Tibial nerve (tissue), 4 donors: ENCODE data around the gene ANKRD53. TPM values are rescaled to one million over a fixed set of nuclear protein-coding genes. Genes with fewer than 3 reads are reported as not detected.

Experiments
- DNase-seq, 2 donors: peaks; one replicate each; pipeline ENCODE4 v3.0.0-alpha.2; 2019; ENCODE audit warnings: low spot score in 2 of 2
- H3K27ac ChIP-seq, 4 donors: fragments of 200-600 bp; sonication (generic) in 3 of 4; one replicate each; pipeline ENCODE4 v1.5.1; 2017 to 2019; ENCODE audit warnings: mild to moderate bottlenecking in 1 of 4
- H3K27me3 ChIP-seq, 2 donors: fragments of 200-600 bp; sonication (generic) in 1 of 2; one replicate each; pipeline versions ENCODE4 v1.5.1 to v1.6.0; 2017 to 2019
- H3K36me3 ChIP-seq, 3 donors: fragments of 200-600 bp; sonication (generic); one replicate each; pipeline ENCODE4 v1.5.1; 2018 to 2019
- H3K4me1 ChIP-seq, 4 donors: fragments of 200-600 bp; sonication (generic) in 3 of 4; one replicate each; pipeline ENCODE4 v1.5.1; 2017 to 2019
- H3K4me3 ChIP-seq, 4 donors: fragments of 200-600 bp; sonication (generic) in 3 of 4; one replicate each; pipeline ENCODE4 v1.5.1; 2017 to 2019; ENCODE audit warnings: mild to moderate bottlenecking in 1 of 4, moderate library complexity in 1 of 4
- H3K9me3 ChIP-seq, 4 donors: fragments of 200-600 bp; sonication (generic) in 3 of 4; one replicate each; pipeline ENCODE4 v1.5.1; 2017 to 2019
- EP300 ChIP-seq, 2 donors: sonication (generic); formaldehyde crosslinking; IDR thresholded peaks; one replicate each; pipeline ENCODE4 v1.6.1; 2017; ENCODE audit warnings: antibody characterized with exemption in 2 of 2, mild to moderate bottlenecking in 1 of 2
- POLR2A ChIP-seq, 2 donors: fragments of 450-650 bp; IDR thresholded peaks; one replicate each; pipeline ENCODE4 v1.6.1; 2017; ENCODE audit warnings: antibody characterized with exemption in 2 of 2, mild to moderate bottlenecking in 2 of 2, moderate library complexity in 2 of 2
- WGBS, 2 donors: methylation state at CpG; one replicate each; pipeline ENCODE4 v1.1.5; 2018; 5-methylcytosine and 5-hydroxymethylcytosine counted together
- total RNA-seq, 4 donors: library from RNA; depleted of rRNA; stranded (reverse); fragments of >200 nt; gene quantifications; one replicate each; pipeline ENCODE4 v1.1.0, GENCODE V29; 2016
- TF ChIP-seq, protein P1 (sequence below), 5 experiments: fragments of 200-600 bp in 3 of 5; fragments of 450-650 bp in 2 of 5; sonication (generic) in 3 of 5; IDR thresholded peaks; one replicate each; pipeline ENCODE4 v1.5.1; 2016 to 2019; ENCODE audit warnings: antibody characterized with exemption in 5 of 5, mild to moderate bottlenecking in 3 of 5, moderate library complexity in 2 of 5

ANKRD53 gene
- total RNA-seq, 4 donors from 2014 or later, result 1.3 to 9.0 (median 2.7) TPM

DNA sequence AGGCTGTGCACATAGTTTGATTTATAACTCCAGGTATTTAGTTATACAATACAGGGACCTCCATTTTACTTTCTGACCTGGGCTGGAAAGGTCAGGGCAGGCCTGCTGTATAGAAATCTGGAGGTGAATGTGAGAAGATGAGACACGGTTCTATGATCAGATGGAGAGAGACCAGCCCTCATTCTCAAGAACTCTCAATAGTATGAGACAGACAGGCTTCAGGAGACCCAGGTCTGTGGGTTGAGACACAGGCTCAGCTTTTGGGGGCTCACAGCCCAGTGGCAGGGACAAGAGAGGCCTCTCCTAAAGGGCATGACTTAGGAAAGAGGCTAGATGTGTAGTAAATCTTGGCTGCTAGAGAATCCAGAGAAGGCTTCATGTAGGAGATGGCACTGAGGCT is 43.4 kb upstream of the ANKRD53 start:
- no peak for DNase-seq
- H3K9me3 ChIP-seq, result no peaks in the 10 kb centered on the region
- 67 to 85% methylated on average over 1 of the region's 1 CpG for WGBS, 2 donors
- H3K27me3 ChIP-seq, result peaks cover 0 to 23% of the 10 kb centered on the region in 2 donors
- H3K4me3 ChIP-seq, result no peak overlapping the region
- no peak overlapping the region for H3K27ac ChIP-seq
- no peaks in the 10 kb centered on the region for H3K36me3 ChIP-seq
- H3K4me1 ChIP-seq, result no peaks in the 10 kb centered on the region
- no peak for TF ChIP-seq EP300 (IDR thresholded peaks at IDR 0.05)
- no peak for TF ChIP-seq POLR2A (IDR thresholded peaks at IDR 0.05)
- TF ChIP-seq, protein P1, sequence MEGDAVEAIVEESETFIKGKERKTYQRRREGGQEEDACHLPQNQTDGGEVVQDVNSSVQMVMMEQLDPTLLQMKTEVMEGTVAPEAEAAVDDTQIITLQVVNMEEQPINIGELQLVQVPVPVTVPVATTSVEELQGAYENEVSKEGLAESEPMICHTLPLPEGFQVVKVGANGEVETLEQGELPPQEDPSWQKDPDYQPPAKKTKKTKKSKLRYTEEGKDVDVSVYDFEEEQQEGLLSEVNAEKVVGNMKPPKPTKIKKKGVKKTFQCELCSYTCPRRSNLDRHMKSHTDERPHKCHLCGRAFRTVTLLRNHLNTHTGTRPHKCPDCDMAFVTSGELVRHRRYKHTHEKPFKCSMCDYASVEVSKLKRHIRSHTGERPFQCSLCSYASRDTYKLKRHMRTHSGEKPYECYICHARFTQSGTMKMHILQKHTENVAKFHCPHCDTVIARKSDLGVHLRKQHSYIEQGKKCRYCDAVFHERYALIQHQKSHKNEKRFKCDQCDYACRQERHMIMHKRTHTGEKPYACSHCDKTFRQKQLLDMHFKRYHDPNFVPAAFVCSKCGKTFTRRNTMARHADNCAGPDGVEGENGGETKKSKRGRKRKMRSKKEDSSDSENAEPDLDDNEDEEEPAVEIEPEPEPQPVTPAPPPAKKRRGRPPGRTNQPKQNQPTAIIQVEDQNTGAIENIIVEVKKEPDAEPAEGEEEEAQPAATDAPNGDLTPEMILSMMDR (IDR thresholded peaks at IDR 0.05), result no peak

DNA sequence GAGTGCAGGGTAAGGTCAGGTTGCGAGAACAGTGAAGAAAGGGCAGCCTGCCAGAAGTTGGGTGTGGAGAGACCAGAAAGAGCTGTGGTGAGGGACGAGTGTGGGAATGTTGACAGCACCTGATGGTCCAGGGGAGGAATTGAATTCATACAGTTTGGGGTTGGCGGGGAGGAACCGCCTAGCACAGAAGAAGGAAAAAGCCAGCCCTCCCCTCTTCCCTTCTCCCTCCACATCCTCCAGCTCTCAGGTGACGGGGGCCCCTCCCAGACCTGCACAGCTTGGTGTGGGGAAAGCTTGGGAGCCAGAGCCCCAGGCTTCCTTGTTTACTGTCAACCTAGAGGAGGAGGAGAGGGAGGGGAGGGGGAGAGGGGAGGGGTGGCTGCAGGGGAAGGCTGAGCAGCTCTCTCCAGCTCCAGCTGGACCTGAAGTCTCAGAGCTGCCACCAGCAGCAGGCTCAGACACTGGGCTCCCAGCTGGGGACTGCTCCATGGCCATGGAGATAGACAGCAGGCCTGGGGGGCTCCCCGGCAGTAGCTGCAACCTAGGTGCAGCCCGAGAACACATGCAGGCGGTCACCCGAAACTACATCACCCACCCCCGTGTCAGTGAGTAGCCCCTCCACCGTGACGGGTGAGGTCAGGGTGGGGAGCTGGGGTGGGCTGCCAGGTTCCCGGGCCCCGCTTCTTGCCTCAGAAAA is 42.8 kb upstream of the ANKRD53 start, which contains the start of gene ATP6V1B1:
Gene ATP6V1B1 (plus strand): TSS at position 433 of the 697 bp plus-strand sequence. CDS start 55 bp downstream, at position 488.
- Histone ChIP-seq H3K27ac (no peak within 1 kb of the TSS), H3K27me3 (peaks cover 0 to 23% of the 10 kb centered on the region in 2 donors), H3K4me1 (no peaks in the 10 kb centered on the region), H3K36me3 (no peaks in the 10 kb centered on the region), H3K9me3 (no peaks in the 10 kb centered on the region), H3K4me3 (no peak within 1 kb of the TSS)
- DNase-seq, result no peak
- TF ChIP-seq POLR2A (IDR thresholded peaks at IDR 0.05) (no peak), EP300 (IDR thresholded peaks at IDR 0.05) (no peak)
- TF ChIP-seq, protein P1 (IDR thresholded peaks at IDR 0.05), result no peak
- 57 to 65% methylated on average over 9 to 11 of the region's 14 CpGs for WGBS, 2 donors

DNA sequence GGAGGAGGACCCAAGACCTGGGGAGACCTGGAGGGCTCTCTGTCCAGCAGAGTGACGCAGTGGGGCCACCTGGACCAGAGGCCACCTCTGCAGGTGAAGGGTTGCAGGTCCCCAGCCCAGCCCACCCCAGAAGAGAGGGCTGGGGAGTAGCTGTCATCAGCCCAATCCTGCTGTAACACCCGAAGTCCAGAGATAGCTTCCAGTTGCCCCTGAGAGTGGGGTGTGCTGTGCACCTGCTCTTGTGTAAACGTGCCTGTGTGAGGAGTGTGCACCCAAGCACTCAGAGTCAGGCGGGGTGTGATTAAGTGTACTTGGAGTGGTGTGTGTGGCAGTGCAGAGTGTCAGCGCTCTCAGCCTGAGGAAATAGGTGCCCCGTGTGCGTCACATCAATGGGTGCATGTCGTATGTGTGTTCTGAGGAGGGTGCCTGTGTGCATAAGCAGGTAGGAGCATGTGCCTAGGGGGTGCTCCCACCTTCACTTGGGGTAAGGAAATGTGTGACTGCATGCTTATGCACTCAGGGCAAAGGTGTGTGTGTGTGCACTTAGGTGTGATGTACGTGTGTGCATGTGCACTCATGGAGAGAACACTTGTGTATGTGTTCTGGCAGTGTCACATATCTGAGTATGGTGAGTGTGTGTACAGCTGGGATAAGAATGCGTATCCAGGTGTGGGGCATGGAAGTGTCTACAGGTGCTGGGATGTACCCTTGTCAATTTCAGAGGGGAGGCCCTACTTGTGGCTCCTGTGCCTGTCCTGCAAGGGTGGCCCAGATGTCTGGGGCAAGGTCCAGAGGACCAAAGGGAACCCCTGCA is 42.1 kb upstream of the ANKRD53 start:
- no peak for DNase-seq
- H3K9me3 ChIP-seq, result no peaks in the 10 kb centered on the region
- 77 to 80% methylated on average over 9 of the region's 10 CpGs for WGBS, 2 donors
- TF ChIP-seq POLR2A (IDR thresholded peaks at IDR 0.05) (no peak), EP300 (IDR thresholded peaks at IDR 0.05) (no peak)
- TF ChIP-seq, protein P1 (IDR thresholded peaks at IDR 0.05), result no peak
- no peak overlapping the region for H3K27ac ChIP-seq
- H3K4me1 ChIP-seq, result no peaks in the 10 kb centered on the region
- H3K27me3 ChIP-seq, result peaks cover 0 to 23% of the 10 kb centered on the region in 2 donors
- no peaks in the 10 kb centered on the region for H3K36me3 ChIP-seq
- no peak overlapping the region for H3K4me3 ChIP-seq

DNA sequence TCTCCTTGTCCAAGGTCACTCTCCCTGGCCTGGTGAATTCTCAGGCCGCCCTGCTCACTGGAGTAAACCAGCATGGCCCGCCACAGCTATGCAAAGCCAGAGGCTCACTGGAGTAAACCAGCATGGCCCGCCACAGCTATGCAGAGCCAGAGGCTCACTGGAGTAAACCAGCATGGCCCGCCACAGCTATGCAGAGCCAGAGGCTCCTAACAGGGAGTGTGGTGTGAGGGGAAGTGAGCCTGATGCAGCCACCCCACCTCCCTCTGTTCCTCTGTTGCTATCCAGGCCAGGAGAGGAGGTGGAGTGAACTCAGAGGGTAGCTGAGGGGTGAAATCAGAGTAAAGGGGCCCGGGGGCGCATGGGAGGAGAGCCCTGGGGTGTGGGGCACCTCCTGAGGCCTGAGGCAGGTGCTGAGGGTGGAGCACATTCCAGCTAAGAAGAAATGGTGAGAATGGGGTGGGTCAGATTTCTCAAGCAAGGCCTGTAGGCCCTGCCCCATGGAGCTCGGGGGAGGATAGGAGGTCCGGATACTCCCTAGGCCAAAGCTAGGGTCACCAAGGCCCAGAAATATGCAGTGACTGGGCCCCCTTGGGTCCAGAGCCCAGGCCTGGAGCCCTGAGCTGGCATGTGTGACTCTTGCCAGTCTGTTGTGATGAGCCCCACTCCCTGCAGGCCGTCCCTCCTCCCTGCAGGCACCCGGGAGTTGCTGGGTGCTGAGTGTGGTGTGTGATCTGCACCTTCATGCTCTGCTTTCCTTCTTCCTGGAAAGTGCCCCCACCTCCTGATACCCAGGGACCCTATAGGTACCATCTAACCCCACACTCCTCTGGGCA is 41.2 kb upstream of the ANKRD53 start:
- Histone ChIP-seq H3K27me3 (peaks cover 0 to 23% of the 10 kb centered on the region in 2 donors), H3K9me3 (no peaks in the 10 kb centered on the region), H3K36me3 (no peaks in the 10 kb centered on the region), H3K27ac (no peak overlapping the region), H3K4me3 (no peak overlapping the region), H3K4me1 (no peaks in the 10 kb centered on the region)
- TF ChIP-seq EP300 (IDR thresholded peaks at IDR 0.05) (no peak), POLR2A (IDR thresholded peaks at IDR 0.05) (no peak)
- TF ChIP-seq, protein P1 (IDR thresholded peaks at IDR 0.05), result no peak
- WGBS, 2 donors, result 62 to 76% methylated on average over 5 to 8 of the region's 10 CpGs
- no peak for DNase-seq
